NOMO-1 treated with DMSO at 0.1 percent for 48 hours (cell line): Measurements from ENCODE around the gene GADD45GIP1.

ENCODE experiments used
- DNase-seq: peaks from one replicate; lab custom pipeline; 2025; ENCODE audit not compliant: unreplicated experiment; lab: John Stamatoyannopoulos, UW

GADD45GIP1 gene

GRCh38 chr19:12913851-12914690 is 43.0 kb downstream of the GADD45GIP1 start:
- peak; percentile 68 for DNase-seq

GRCh38 chr19:12913011-12913561 is 43.9 kb downstream of the GADD45GIP1 start:
- DNase-seq, result no peak

GRCh38 chr19:12912571-12912970 is 44.5 kb downstream of the GADD45GIP1 start:
- no peak for DNase-seq

- DNase-seq, result no peak
Observed at GRCh38 chr19:12907166-12907565, 49.9 kb downstream of the GADD45GIP1 start.
